ENCODE results near the gene CDC42BPA.

The CDC42BPA gene

DNA sequence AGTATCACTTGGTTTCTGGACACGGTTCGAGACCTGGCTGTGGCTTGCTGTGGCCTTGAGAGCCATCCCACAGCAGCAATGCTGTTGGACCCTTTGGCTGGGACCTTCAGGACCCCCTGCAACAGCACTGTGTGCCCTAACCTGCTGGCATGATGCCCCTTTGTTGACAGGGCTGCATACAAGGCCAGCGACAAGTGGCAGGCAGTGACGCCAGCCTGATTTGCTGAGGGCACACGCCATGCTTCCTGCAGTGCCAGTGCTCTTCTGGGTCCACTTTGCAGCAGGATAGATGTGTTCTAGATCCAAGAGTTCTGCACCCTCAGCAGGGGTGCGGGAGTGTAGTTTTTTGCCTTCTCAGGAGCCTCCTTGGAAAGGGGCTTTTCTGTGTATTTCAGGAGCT is 345.4 kb downstream of the CDC42BPA start:
- ATAC-seq: no peak; the same call in 2 of the 3 replicates
- TF ChIP-seq ARNTL (CRISPR knock-in tag; IDR thresholded peaks at IDR 0.05; ENCODE audit: borderline replicate concordance, low read depth) (no peak), OSR1 (CRISPR knock-in tag; IDR thresholded peaks at IDR 0.05) (no peak), ZNF565 (CRISPR knock-in tag; conservative IDR thresholded peaks at IDR 0.05; ENCODE audit: low read depth) (no peak), ZNF70 (CRISPR knock-in tag; IDR thresholded peaks at IDR 0.05) (no peak), ESRRG (CRISPR knock-in tag; IDR thresholded peaks at IDR 0.05) (no peak), CSDC2 (CRISPR knock-in tag; IDR thresholded peaks at IDR 0.05) (no peak), ZC3H10 (CRISPR knock-in tag; IDR thresholded peaks at IDR 0.05) (no peak), ZFP3 (CRISPR knock-in tag; IDR thresholded peaks at IDR 0.05) (no peak), ZFP30 (CRISPR knock-in tag; IDR thresholded peaks at IDR 0.05) (no peak), GLIS3 (CRISPR knock-in tag; IDR thresholded peaks at IDR 0.05) (no peak)
- TF ChIP-seq, protein P1, sequence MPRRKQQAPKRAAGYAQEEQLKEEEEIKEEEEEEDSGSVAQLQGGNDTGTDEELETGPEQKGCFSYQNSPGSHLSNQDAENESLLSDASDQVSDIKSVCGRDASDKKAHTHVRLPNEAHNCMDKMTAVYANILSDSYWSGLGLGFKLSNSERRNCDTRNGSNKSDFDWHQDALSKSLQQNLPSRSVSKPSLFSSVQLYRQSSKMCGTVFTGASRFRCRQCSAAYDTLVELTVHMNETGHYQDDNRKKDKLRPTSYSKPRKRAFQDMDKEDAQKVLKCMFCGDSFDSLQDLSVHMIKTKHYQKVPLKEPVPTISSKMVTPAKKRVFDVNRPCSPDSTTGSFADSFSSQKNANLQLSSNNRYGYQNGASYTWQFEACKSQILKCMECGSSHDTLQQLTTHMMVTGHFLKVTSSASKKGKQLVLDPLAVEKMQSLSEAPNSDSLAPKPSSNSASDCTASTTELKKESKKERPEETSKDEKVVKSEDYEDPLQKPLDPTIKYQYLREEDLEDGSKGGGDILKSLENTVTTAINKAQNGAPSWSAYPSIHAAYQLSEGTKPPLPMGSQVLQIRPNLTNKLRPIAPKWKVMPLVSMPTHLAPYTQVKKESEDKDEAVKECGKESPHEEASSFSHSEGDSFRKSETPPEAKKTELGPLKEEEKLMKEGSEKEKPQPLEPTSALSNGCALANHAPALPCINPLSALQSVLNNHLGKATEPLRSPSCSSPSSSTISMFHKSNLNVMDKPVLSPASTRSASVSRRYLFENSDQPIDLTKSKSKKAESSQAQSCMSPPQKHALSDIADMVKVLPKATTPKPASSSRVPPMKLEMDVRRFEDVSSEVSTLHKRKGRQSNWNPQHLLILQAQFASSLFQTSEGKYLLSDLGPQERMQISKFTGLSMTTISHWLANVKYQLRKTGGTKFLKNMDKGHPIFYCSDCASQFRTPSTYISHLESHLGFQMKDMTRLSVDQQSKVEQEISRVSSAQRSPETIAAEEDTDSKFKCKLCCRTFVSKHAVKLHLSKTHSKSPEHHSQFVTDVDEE (CRISPR knock-in tag; IDR thresholded peaks at IDR 0.05): no peak
- TF ChIP-seq, protein P2, sequence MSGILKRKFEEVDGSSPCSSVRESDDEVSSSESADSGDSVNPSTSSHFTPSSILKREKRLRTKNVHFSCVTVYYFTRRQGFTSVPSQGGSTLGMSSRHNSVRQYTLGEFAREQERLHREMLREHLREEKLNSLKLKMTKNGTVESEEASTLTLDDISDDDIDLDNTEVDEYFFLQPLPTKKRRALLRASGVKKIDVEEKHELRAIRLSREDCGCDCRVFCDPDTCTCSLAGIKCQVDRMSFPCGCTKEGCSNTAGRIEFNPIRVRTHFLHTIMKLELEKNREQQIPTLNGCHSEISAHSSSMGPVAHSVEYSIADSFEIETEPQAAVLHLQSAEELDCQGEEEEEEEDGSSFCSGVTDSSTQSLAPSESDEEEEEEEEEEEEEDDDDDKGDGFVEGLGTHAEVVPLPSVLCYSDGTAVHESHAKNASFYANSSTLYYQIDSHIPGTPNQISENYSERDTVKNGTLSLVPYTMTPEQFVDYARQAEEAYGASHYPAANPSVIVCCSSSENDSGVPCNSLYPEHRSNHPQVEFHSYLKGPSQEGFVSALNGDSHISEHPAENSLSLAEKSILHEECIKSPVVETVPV (CRISPR knock-in tag; IDR thresholded peaks at IDR 0.05): no peak

DNA sequence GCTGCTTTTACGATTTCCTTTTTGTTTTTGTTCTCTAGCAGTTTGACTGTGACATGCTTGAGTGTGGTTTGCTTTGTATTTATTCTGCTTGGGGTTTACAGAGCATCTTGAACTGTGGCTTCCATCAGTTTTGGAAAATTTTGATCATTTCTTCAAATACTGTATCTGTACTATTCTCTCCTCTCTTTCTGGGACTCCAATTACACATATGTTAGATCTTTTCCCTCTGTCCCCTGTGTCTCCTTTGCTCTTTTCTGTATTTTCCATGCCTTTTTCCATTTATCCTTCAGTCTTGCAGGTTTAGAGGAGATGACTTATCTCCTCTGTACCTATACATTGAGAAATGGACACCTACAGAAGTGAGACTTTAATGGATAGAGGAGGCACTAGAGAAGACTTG is 346.5 kb downstream of the CDC42BPA start:
- no peak for ATAC-seq
- no peak for TF ChIP-seq ISL1 (CRISPR knock-in tag; IDR thresholded peaks at IDR 0.05)

DNA sequence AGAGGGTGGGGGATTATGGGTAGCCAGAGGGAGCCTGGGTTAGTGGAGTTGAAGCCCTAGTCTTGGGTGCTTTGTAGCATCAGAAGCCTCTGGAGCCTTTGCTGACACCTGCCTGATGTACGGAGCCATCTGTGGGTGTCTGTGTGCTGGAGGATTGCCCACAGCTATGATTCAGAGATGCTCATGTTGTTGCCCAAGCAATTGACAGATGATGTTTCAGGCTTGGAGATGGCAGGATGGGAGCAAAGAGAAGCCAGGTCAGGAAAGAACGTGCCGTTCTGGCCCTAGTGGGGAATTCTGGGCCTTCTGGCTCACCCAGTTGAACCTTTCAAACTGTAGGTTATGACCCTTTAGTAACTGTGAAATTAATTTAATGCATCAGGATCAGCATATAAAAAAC is 350.6 kb downstream of the CDC42BPA start:
- TF ChIP-seq ZNF8 (CRISPR knock-in tag; IDR thresholded peaks at IDR 0.05): no peak
- TF ChIP-seq TOX (CRISPR knock-in tag; IDR thresholded peaks at IDR 0.05; ENCODE audit: borderline replicate concordance): no peak
- no peak for TF ChIP-seq OSR1 (CRISPR knock-in tag; IDR thresholded peaks at IDR 0.05)
- no peak for TF ChIP-seq GLIS3 (CRISPR knock-in tag; IDR thresholded peaks at IDR 0.05)
- no peak for TF ChIP-seq BACH2 (CRISPR knock-in tag; IDR thresholded peaks at IDR 0.05; ENCODE audit: borderline replicate concordance)
- no peak for TF ChIP-seq PPARA (CRISPR knock-in tag; IDR thresholded peaks at IDR 0.05; ENCODE audit: borderline replicate concordance)
- no peak for TF ChIP-seq ARNTL (CRISPR knock-in tag; IDR thresholded peaks at IDR 0.05; ENCODE audit: borderline replicate concordance, low read depth)
- no peak for TF ChIP-seq ISL1 (CRISPR knock-in tag; IDR thresholded peaks at IDR 0.05)
- TF ChIP-seq, protein P3, sequence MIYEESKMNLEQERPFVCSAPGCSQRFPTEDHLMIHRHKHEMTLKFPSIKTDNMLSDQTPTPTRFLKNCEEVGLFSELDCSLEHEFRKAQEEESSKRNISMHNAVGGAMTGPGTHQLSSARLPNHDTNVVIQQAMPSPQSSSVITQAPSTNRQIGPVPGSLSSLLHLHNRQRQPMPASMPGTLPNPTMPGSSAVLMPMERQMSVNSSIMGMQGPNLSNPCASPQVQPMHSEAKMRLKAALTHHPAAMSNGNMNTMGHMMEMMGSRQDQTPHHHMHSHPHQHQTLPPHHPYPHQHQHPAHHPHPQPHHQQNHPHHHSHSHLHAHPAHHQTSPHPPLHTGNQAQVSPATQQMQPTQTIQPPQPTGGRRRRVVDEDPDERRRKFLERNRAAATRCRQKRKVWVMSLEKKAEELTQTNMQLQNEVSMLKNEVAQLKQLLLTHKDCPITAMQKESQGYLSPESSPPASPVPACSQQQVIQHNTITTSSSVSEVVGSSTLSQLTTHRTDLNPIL (CRISPR knock-in tag; IDR thresholded peaks at IDR 0.05; ENCODE audit: low read depth): no peak
- TF ChIP-seq TCF4 (CRISPR knock-in tag; IDR thresholded peaks at IDR 0.05; ENCODE audit: borderline replicate concordance): no peak
- TF ChIP-seq, protein P1 (CRISPR knock-in tag; IDR thresholded peaks at IDR 0.05): no peak
- TF ChIP-seq, protein P4, sequence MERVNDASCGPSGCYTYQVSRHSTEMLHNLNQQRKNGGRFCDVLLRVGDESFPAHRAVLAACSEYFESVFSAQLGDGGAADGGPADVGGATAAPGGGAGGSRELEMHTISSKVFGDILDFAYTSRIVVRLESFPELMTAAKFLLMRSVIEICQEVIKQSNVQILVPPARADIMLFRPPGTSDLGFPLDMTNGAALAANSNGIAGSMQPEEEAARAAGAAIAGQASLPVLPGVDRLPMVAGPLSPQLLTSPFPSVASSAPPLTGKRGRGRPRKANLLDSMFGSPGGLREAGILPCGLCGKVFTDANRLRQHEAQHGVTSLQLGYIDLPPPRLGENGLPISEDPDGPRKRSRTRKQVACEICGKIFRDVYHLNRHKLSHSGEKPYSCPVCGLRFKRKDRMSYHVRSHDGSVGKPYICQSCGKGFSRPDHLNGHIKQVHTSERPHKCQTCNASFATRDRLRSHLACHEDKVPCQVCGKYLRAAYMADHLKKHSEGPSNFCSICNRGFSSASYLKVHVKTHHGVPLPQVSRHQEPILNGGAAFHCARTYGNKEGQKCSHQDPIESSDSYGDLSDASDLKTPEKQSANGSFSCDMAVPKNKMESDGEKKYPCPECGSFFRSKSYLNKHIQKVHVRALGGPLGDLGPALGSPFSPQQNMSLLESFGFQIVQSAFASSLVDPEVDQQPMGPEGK (CRISPR knock-in tag; IDR thresholded peaks at IDR 0.05; ENCODE audit: borderline replicate concordance): no peak
- no peak for TF ChIP-seq ZFP30 (CRISPR knock-in tag; IDR thresholded peaks at IDR 0.05)
- TF ChIP-seq ZC3H10 (CRISPR knock-in tag; IDR thresholded peaks at IDR 0.05): no peak
- no peak for TF ChIP-seq ESRRG (CRISPR knock-in tag; IDR thresholded peaks at IDR 0.05)
- no peak; the same call in 2 of the 3 replicates for ATAC-seq
